Gastroesophageal sphincter (tissue), 4 donors: ENCODE data around the gene ACOD1. TPM values are rescaled to one million over a fixed set of nuclear protein-coding genes. Genes with fewer than 3 reads are reported as not detected.

ENCODE experiments used
- ATAC-seq: fragments of 150-250 bp; one replicate; pipeline ENCODE4 v1.9.1; 2016; ENCODE audit warnings: mild to moderate bottlenecking, moderate library complexity
- H3K27ac ChIP-seq, 4 donors: fragments of 200-600 bp; sonication (generic) in 3 of 4; 1 replicate in 3 of 4; 2 replicates in 1 of 4; pipeline ENCODE4 v1.5.1; 2016 to 2019
- H3K27me3 ChIP-seq: fragments of 200-600 bp; sonication (generic); one replicate; pipeline ENCODE4 v1.5.1; 2019
- H3K36me3 ChIP-seq, 2 donors: fragments of 200-600 bp; sonication (generic); one replicate each; pipeline ENCODE4 v1.5.1; 2019; ENCODE audit warnings: control low read depth in 1 of 2
- H3K4me1 ChIP-seq, 3 donors: fragments of 200-600 bp; sonication (generic); 1 replicate in 2 of 3; 2 replicates in 1 of 3; pipeline ENCODE4 v1.5.1; 2016 to 2019; ENCODE audit warnings: control low read depth in 2 of 3
- H3K4me3 ChIP-seq, 2 donors: fragments of 200-600 bp; sonication (generic); one replicate each; pipeline ENCODE4 v1.5.1; 2019; ENCODE audit warnings: mild to moderate bottlenecking in 1 of 2, moderate library complexity in 1 of 2
- H3K9me3 ChIP-seq, 3 donors: fragments of 200-600 bp; sonication (generic); one replicate each; pipeline ENCODE4 v1.5.1; 2017 to 2019; ENCODE audit warnings: control low read depth in 2 of 3
- CTCF ChIP-seq, 4 experiments: fragments of 200-600 bp in 2 of 4; fragments of 450-650 bp in 2 of 4; sonication (generic) in 1 of 4; IDR thresholded peaks; one replicate each; pipeline ENCODE4 v1.5.1; 2017 to 2019; ENCODE audit warnings: antibody characterized with exemption in 4 of 4, mild to moderate bottlenecking in 2 of 4, moderate library complexity in 2 of 4
- EP300 ChIP-seq: sonication (generic); formaldehyde crosslinking; IDR thresholded peaks from one replicate; pipeline ENCODE4 v1.6.1; 2017; ENCODE audit warnings: antibody characterized with exemption, mild to moderate bottlenecking
- POLR2A ChIP-seq, 2 donors: fragments of 450-650 bp; IDR thresholded peaks; one replicate each; pipeline ENCODE4 v1.6.1; 2017; ENCODE audit warnings: antibody characterized with exemption in 2 of 2, mild to moderate bottlenecking in 2 of 2, moderate library complexity in 1 of 2
- POLR2AphosphoS5 ChIP-seq: sonication (generic); formaldehyde crosslinking; IDR thresholded peaks from one replicate; pipeline ENCODE4 v1.6.1; 2017; ENCODE audit warnings: antibody characterized with exemption
- WGBS, 2 donors: methylation state at CpG; one replicate each; pipeline ENCODE4 v1.1.5; 2018; ENCODE audit warnings: low coverage in 1 of 2; 5-methylcytosine and 5-hydroxymethylcytosine counted together
- total RNA-seq, 4 donors: library from RNA; depleted of rRNA; stranded (reverse); fragments of >200 nt; gene quantifications; one replicate each; pipeline ENCODE4 v1.1.0, GENCODE V29; 2016

ACOD1 gene
- total RNA-seq, 4 donors from 2014 or later: not detected

- no peak for TF ChIP-seq POLR2AphosphoS5
- no peak for TF ChIP-seq CTCF (IDR thresholded peaks at IDR 0.05)
- no peak for TF ChIP-seq EP300
- no peak for TF ChIP-seq POLR2A (IDR thresholded peaks at IDR 0.05)
- 87 to 92% methylated on average over 3 of the region's 3 CpGs for WGBS, 2 donors
- Histone ChIP-seq H3K36me3 (peaks cover 0 to 37% of the 10 kb centered on the region in 2 donors), H3K4me3 (no peak overlapping the region), H3K27ac (peak overlapping the region in 2 of 4 donors; percentile 6 to 94), H3K27me3 (no peaks in the 10 kb centered on the region), H3K9me3 (no peaks in the 10 kb centered on the region), H3K4me1 (peaks cover 0 to 42% (median 0%) of the 10 kb centered on the region in 3 donors)
- ATAC-seq: no peak
These were observed 46.0 kb downstream of the ACOD1 start for GRCh38 chr13:76994281-76994680.

- H3K27ac ChIP-seq: no peak overlapping the region
These were observed 52.2 kb downstream of the ACOD1 start for GRCh38 chr13:77000475-77000874.

GRCh38 chr13:77001540-77001939, 53.2 kb downstream of the ACOD1 start:
- Histone ChIP-seq H3K4me3 (no peak overlapping the region), H3K9me3 (no peaks in the 10 kb centered on the region), H3K27me3 (no peaks in the 10 kb centered on the region), H3K36me3 (peaks cover 0 to 42% of the 10 kb centered on the region in 2 donors), H3K4me1 (peaks cover 0 to 71% (median 11%) of the 10 kb centered on the region in 3 donors), H3K27ac (peak overlapping the region in 1 of 4 donors; percentile 41)
- ATAC-seq: no peak
- no peak for TF ChIP-seq CTCF (IDR thresholded peaks at IDR 0.05)
- TF ChIP-seq EP300: no peak
- no peak for TF ChIP-seq POLR2AphosphoS5
- no peak for TF ChIP-seq POLR2A (IDR thresholded peaks at IDR 0.05)
- WGBS, 2 donors: 56 to 72% methylated on average over 3 to 4 of the region's 4 CpGs

More at GRCh38 chr13:77000475-77000874, 52.2 kb downstream of the ACOD1 start:
- H3K4me1 ChIP-seq: peaks cover 0 to 64% (median 11%) of the 10 kb centered on the region in 3 donors
- H3K27me3 ChIP-seq: no peaks in the 10 kb centered on the region
- H3K9me3 ChIP-seq: no peaks in the 10 kb centered on the region
- H3K4me3 ChIP-seq: no peak overlapping the region
- TF ChIP-seq POLR2A (IDR thresholded peaks at IDR 0.05) (no peak), CTCF (IDR thresholded peaks at IDR 0.05) (no peak), EP300 (no peak), POLR2AphosphoS5 (no peak)
- no peak for ATAC-seq
- WGBS, 2 donors: 33% methylated on average over 1 of the region's 1 CpG
- peaks cover 0 to 53% of the 10 kb centered on the region in 2 donors for H3K36me3 ChIP-seq

- no peak for ATAC-seq
These were observed 53.8 kb downstream of the ACOD1 start for GRCh38 chr13:77001963-77002587.

More at GRCh38 chr13:77001963-77002587, 53.8 kb downstream of the ACOD1 start:
- H3K4me3 ChIP-seq: no peak overlapping the region
- 31 to 41% methylated on average over 3 to 4 of the region's 4 CpGs for WGBS, 2 donors
- H3K27ac ChIP-seq: peak overlapping the region in 2 of 4 donors; percentile 3 to 41
- peaks cover 0 to 77% (median 11%) of the 10 kb centered on the region in 3 donors for H3K4me1 ChIP-seq
- no peaks in the 10 kb centered on the region for H3K27me3 ChIP-seq
- no peaks in the 10 kb centered on the region for H3K9me3 ChIP-seq
- TF ChIP-seq POLR2AphosphoS5: no peak
- TF ChIP-seq EP300: no peak
- no peak for TF ChIP-seq CTCF (IDR thresholded peaks at IDR 0.05)
- TF ChIP-seq POLR2A (IDR thresholded peaks at IDR 0.05): no peak
- H3K36me3 ChIP-seq: peaks cover 0 to 42% of the 10 kb centered on the region in 2 donors
